HEK293 (cell line): ENCODE measurements around the gene ASB5.

Experiments
- CTCF ChIA-PET: fragments of 350-600 bp; formaldehyde crosslinking; extraction: SDS; loops from one replicate; lab custom pipeline; 2021; ENCODE audit warnings: antibody characterized with exemption; lab: Yijun Ruan, JAX
- POLR2A ChIA-PET: fragments of 300-600 bp; formaldehyde crosslinking; extraction: SDS; loops from one replicate; lab custom pipeline; 2020; ENCODE audit warnings: antibody characterized with exemption, inconsistent platforms; lab: Yijun Ruan, JAX
- H3K27ac ChIP-seq: fragments of 200-500 bp; sonication (Bioruptor generic); 2 replicates; pipeline ENCODE4 v1.5.1; 2014; ENCODE audit warnings: low read depth, low read length, control low read depth, inconsistent platforms; ENCODE audit errors: extremely low read depth
- H3K36me3 ChIP-seq, 2 experiments: fragments of 200-500 bp in 1 of 2; sonication (Bioruptor generic) in 1 of 2; 1 replicate in 1 of 2; 2 replicates in 1 of 2; pipeline ENCODE4 v1.5.1; 2014 to 2017; ENCODE audit warnings: inconsistent platforms in 2 of 2, low read length in 2 of 2; ENCODE audit not compliant: control insufficient read depth in 2 of 2, insufficient read depth in 1 of 2
- H3K4me1 ChIP-seq: fragments of 200-500 bp; sonication (Bioruptor generic); 2 replicates; pipeline ENCODE4 v1.5.1; 2014; ENCODE audit warnings: mild to moderate bottlenecking, low read length, inconsistent platforms; ENCODE audit not compliant: control insufficient read depth, insufficient read depth
- H3K4me3 ChIP-seq: 2 replicates; pipeline ENCODE4 v1.5.1; 2011; ENCODE audit warnings: low read depth, mild to moderate bottlenecking, control low read depth, low read length, moderate library complexity
- H3K9me3 ChIP-seq: fragments of 200-500 bp; sonication (Bioruptor generic); 2 replicates; pipeline ENCODE4 v1.5.1; 2014; ENCODE audit warnings: low read depth, low read length, inconsistent platforms; ENCODE audit not compliant: control insufficient read depth, insufficient read depth
- MYNN ChIP-seq: fragments of 450-650 bp; formaldehyde crosslinking; IDR thresholded peaks from 2 replicates; pipeline ENCODE4 v1.5.1; 2016; ENCODE audit warnings: missing biosample characterization, missing genetic modification characterization, borderline replicate concordance
- OVOL3 ChIP-seq: fragments of 450-650 bp; formaldehyde crosslinking; IDR thresholded peaks from 2 replicates; pipeline ENCODE4 v1.5.1; 2016; ENCODE audit warnings: missing biosample characterization, missing genetic modification characterization
- TCF7L2 ChIP-seq: IDR thresholded peaks from 2 replicates; pipeline ENCODE4 v1.6.1; 2011; ENCODE audit warnings: low read depth, mild to moderate bottlenecking, inconsistent platforms, low read length, moderate library complexity, borderline replicate concordance
- TRIM28 ChIP-seq: IDR thresholded peaks from 2 replicates; pipeline ENCODE4 v1.6.1; 2011; ENCODE audit warnings: low read length, control low read depth, borderline replicate concordance
- ZBTB17 ChIP-seq: fragments of 450-650 bp; formaldehyde crosslinking; IDR thresholded peaks from 2 replicates; pipeline ENCODE4 v1.5.1; 2016; ENCODE audit warnings: missing biosample characterization, missing genetic modification characterization
- ZNF112 ChIP-seq: fragments of 450-650 bp; formaldehyde crosslinking; IDR thresholded peaks from 2 replicates; pipeline ENCODE4 v1.5.0; 2017; ENCODE audit warnings: missing biosample characterization, missing genetic modification characterization
- ZNF211 ChIP-seq: fragments of 450-650 bp; formaldehyde crosslinking; IDR thresholded peaks from 2 replicates; pipeline ENCODE4 v1.5.1; 2016; ENCODE audit warnings: low read depth, missing biosample characterization, missing genetic modification characterization
- ZNF514 ChIP-seq: fragments of 450-650 bp; formaldehyde crosslinking; IDR thresholded peaks from 2 replicates; pipeline ENCODE4 v1.5.1; 2016; ENCODE audit warnings: missing biosample characterization, missing genetic modification characterization
- ZNF521 ChIP-seq: fragments of 450-650 bp; formaldehyde crosslinking; IDR thresholded peaks from 2 replicates; pipeline ENCODE4 v1.5.1; 2017; ENCODE audit warnings: missing biosample characterization, mild to moderate bottlenecking, missing genetic modification characterization
- ZNF629 ChIP-seq: fragments of 450-650 bp; formaldehyde crosslinking; IDR thresholded peaks from 2 replicates; pipeline ENCODE4 v1.5.1; 2017; ENCODE audit warnings: missing biosample characterization, missing genetic modification characterization
- ZNF785 ChIP-seq: fragments of 450-650 bp; formaldehyde crosslinking; IDR thresholded peaks from 2 replicates; pipeline ENCODE4 v1.5.1; 2016; ENCODE audit warnings: missing biosample characterization, missing genetic modification characterization
- TF ChIP-seq, protein P1 (sequence below): fragments of 450-650 bp; formaldehyde crosslinking; IDR thresholded peaks from 2 replicates; pipeline ENCODE4 v1.5.1; 2016; ENCODE audit warnings: missing biosample characterization, missing genetic modification characterization
- TF ChIP-seq, protein P2 (sequence below): fragments of 450-650 bp; formaldehyde crosslinking; IDR thresholded peaks from 2 replicates; pipeline ENCODE4 v1.5.1; 2016; ENCODE audit warnings: missing biosample characterization, missing genetic modification characterization
- TF ChIP-seq, protein P3 (sequence below): fragments of 450-650 bp; formaldehyde crosslinking; optimal IDR thresholded peaks from 2 replicates; pipeline ENCODE3; 2016; ENCODE audit warnings: missing biosample characterization, mild to moderate bottlenecking, missing genetic modification characterization
- TF ChIP-seq, protein P4 (sequence below): fragments of 450-650 bp; formaldehyde crosslinking; IDR thresholded peaks from 2 replicates; pipeline ENCODE4 v1.5.1; 2016; ENCODE audit warnings: missing biosample characterization, missing genetic modification characterization
- TF ChIP-seq, protein P5 (sequence below): fragments of 450-650 bp; formaldehyde crosslinking; IDR thresholded peaks from 2 replicates; pipeline ENCODE4 v1.5.1; 2017; ENCODE audit warnings: missing biosample characterization, mild to moderate bottlenecking, missing genetic modification characterization, moderate library complexity
- TF ChIP-seq, protein P6 (sequence below): fragments of 450-650 bp; formaldehyde crosslinking; IDR thresholded peaks from 2 replicates; pipeline ENCODE4 v1.5.1; 2017; ENCODE audit warnings: missing biosample characterization, missing genetic modification characterization

The ASB5 gene, protein sequence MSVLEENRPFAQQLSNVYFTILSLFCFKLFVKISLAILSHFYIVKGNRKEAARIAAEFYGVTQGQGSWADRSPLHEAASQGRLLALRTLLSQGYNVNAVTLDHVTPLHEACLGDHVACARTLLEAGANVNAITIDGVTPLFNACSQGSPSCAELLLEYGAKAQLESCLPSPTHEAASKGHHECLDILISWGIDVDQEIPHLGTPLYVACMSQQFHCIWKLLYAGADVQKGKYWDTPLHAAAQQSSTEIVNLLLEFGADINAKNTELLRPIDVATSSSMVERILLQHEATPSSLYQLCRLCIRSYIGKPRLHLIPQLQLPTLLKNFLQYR

DNA sequence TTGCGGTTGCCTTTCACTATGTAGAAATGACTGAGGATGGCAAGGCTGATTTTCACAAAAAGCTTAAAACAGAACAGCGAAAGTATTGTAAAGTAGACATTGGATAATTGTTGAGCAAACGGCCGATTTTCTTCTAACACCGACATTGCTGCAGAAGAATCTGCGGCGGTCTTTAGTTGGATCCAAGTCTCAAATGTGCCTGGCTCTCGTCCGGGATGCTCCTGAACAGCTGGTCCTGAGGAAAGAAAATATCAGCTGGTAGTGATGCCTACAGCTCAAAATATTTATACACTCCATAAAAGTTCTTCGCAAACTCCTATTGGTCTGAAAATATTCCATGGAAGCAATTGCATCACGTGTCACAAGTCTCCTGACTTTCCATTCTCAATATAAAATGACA is at the start of gene ASB5:
TSS of gene ASB5 (minus strand) at position 260 of the 400 bp plus-strand sequence. CDS start at position 146, 114 bp downstream.
- TF ChIP-seq, protein P1, sequence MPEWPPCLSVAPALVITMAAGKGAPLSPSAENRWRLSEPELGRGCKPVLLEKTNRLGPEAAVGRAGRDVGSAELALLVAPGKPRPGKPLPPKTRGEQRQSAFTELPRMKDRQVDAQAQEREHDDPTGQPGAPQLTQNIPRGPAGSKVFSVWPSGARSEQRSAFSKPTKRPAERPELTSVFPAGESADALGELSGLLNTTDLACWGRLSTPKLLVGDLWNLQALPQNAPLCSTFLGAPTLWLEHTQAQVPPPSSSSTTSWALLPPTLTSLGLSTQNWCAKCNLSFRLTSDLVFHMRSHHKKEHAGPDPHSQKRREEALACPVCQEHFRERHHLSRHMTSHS (tag by site-specific recombination), result no peak
- no peak for TF ChIP-seq ZNF211 (tag by site-specific recombination)
- TF ChIP-seq, all 188 proteins: peak for 0
- Histone ChIP-seq H3K27ac (no peak within 1 kb of the TSS), H3K4me1 (peaks cover 3% of the 10 kb centered on the region; the same call in 1 of the 2 replicates), H3K9me3 (no peaks in the 10 kb centered on the region), H3K36me3 (no peaks in the 10 kb centered on the region), H3K4me3 (no peak within 1 kb of the TSS)
- CTCF ChIA-PET, result no interaction called here
- POLR2A ChIA-PET, result no interaction called here

DNA sequence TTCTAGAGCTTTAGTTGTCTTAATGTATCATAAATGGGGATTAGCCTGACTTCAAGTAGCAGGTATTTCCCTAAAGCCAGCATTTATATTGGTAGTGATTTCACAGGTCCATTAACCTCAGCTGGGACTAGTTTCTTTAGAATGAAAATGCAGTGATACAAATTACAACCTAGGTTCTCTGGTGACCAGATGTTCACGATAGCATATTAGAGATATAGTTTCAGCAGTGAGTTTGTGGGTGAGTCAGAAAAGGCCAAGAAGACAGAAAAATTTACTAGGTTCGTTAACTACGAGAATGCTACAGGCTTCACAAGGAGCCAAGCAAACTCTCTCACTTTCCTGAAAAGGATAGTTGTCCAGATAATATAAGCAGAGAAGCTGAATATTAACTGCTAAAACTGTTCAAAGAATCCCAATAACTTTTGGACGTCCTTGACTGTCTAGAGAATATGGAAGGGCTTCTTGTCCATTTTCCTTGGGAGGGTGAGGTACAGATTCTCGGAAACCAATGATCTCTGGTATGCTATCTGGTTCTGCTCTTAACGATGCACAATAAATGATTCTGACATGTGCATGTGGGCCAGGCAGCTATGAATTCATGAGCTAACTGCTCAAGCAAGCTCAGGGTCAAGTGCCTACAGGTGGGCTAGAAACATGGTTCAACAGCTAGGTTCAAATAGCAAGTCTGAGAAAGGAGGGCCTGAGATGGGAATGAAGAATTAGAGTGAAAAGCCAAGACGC is 44.7 kb upstream of the ASB5 start:
- H3K27ac ChIP-seq, result no peak overlapping the region
- POLR2A ChIA-PET, result no interaction called here

More for the DNA sequence above, 44.7 kb upstream of the ASB5 start:
- CTCF ChIA-PET, result no interaction called here
- H3K4me1 ChIP-seq, result no peaks in the 10 kb centered on the region
- TF ChIP-seq ZNF514, result no peak
- TF ChIP-seq, protein P2, sequence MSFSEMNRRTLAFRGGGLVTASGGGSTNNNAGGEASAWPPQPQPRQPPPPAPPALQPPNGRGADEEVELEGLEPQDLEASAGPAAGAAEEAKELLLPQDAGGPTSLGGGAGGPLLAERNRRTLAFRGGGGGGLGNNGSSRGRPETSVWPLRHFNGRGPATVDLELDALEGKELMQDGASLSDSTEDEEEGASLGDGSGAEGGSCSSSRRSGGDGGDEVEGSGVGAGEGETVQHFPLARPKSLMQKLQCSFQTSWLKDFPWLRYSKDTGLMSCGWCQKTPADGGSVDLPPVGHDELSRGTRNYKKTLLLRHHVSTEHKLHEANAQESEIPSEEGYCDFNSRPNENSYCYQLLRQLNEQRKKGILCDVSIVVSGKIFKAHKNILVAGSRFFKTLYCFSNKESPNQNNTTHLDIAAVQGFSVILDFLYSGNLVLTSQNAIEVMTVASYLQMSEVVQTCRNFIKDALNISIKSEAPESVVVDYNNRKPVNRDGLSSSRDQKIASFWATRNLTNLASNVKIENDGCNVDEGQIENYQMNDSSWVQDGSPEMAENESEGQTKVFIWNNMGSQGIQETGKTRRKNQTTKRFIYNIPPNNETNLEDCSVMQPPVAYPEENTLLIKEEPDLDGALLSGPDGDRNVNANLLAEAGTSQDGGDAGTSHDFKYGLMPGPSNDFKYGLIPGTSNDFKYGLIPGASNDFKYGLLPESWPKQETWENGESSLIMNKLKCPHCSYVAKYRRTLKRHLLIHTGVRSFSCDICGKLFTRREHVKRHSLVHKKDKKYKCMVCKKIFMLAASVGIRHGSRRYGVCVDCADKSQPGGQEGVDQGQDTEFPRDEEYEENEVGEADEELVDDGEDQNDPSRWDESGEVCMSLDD, result no peak
- TF ChIP-seq TCF7L2, result no peak
- TF ChIP-seq, protein P3, sequence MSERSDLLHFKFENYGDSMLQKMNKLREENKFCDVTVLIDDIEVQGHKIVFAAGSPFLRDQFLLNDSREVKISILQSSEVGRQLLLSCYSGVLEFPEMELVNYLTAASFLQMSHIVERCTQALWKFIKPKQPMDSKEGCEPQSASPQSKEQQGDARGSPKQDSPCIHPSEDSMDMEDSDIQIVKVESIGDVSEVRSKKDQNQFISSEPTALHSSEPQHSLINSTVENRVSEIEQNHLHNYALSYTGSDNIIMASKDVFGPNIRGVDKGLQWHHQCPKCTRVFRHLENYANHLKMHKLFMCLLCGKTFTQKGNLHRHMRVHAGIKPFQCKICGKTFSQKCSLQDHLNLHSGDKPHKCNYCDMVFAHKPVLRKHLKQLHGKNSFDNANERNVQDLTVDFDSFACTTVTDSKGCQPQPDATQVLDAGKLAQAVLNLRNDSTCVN, result no peak
- TF ChIP-seq ZNF521 (tag by site-specific recombination), result no peak
- TF ChIP-seq ZNF112 (tag by site-specific recombination), result no peak
- TF ChIP-seq, protein P4, sequence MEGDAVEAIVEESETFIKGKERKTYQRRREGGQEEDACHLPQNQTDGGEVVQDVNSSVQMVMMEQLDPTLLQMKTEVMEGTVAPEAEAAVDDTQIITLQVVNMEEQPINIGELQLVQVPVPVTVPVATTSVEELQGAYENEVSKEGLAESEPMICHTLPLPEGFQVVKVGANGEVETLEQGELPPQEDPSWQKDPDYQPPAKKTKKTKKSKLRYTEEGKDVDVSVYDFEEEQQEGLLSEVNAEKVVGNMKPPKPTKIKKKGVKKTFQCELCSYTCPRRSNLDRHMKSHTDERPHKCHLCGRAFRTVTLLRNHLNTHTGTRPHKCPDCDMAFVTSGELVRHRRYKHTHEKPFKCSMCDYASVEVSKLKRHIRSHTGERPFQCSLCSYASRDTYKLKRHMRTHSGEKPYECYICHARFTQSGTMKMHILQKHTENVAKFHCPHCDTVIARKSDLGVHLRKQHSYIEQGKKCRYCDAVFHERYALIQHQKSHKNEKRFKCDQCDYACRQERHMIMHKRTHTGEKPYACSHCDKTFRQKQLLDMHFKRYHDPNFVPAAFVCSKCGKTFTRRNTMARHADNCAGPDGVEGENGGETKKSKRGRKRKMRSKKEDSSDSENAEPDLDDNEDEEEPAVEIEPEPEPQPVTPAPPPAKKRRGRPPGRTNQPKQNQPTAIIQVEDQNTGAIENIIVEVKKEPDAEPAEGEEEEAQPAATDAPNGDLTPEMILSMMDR, result no peak
- TF ChIP-seq MYNN, result no peak
- TF ChIP-seq, protein P5, sequence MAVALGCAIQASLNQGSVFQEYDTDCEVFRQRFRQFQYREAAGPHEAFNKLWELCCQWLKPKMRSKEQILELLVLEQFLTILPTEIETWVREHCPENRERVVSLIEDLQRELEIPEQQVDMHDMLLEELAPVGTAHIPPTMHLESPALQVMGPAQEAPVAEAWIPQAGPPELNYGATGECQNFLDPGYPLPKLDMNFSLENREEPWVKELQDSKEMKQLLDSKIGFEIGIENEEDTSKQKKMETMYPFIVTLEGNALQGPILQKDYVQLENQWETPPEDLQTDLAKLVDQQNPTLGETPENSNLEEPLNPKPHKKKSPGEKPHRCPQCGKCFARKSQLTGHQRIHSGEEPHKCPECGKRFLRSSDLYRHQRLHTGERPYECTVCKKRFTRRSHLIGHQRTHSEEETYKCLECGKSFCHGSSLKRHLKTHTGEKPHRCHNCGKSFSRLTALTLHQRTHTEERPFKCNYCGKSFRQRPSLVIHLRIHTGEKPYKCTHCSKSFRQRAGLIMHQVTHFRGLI (tag by site-specific recombination), result no peak
- no peak for TF ChIP-seq ZNF629 (tag by site-specific recombination)
- no peak for TF ChIP-seq TRIM28
- TF ChIP-seq OVOL3, result no peak
- TF ChIP-seq ZBTB17 (tag by site-specific recombination), result no peak
- TF ChIP-seq, protein P6, sequence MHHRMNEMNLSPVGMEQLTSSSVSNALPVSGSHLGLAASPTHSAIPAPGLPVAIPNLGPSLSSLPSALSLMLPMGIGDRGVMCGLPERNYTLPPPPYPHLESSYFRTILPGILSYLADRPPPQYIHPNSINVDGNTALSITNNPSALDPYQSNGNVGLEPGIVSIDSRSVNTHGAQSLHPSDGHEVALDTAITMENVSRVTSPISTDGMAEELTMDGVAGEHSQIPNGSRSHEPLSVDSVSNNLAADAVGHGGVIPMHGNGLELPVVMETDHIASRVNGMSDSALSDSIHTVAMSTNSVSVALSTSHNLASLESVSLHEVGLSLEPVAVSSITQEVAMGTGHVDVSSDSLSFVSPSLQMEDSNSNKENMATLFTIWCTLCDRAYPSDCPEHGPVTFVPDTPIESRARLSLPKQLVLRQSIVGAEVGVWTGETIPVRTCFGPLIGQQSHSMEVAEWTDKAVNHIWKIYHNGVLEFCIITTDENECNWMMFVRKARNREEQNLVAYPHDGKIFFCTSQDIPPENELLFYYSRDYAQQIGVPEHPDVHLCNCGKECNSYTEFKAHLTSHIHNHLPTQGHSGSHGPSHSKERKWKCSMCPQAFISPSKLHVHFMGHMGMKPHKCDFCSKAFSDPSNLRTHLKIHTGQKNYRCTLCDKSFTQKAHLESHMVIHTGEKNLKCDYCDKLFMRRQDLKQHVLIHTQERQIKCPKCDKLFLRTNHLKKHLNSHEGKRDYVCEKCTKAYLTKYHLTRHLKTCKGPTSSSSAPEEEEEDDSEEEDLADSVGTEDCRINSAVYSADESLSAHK, result no peak
- TF ChIP-seq ZNF785, result no peak
- no peaks in the 10 kb centered on the region for H3K36me3 ChIP-seq
- H3K4me3 ChIP-seq, result no peak overlapping the region
- no peaks in the 10 kb centered on the region for H3K9me3 ChIP-seq
